Parathyroid adenoma (tissue), 2 donors: Measurements from ENCODE around the gene TARS1.

Experiments
- H2AFZ ChIP-seq: fragments of 300-600 bp; sonication (generic); one replicate; pipeline ENCODE4 v1.7.0; 2017; ENCODE audit warnings: antibody characterized with exemption, mild to moderate bottlenecking
- H3K27ac ChIP-seq: fragments of 300-600 bp; sonication (generic); one replicate; pipeline ENCODE4 v1.7.0; 2017
- H3K27me3 ChIP-seq: fragments of 300-600 bp; sonication (generic); one replicate; pipeline ENCODE4 v1.7.0; 2017; ENCODE audit warnings: low read length; ENCODE audit not compliant: control insufficient read depth, insufficient read depth
- H3K36me3 ChIP-seq: fragments of 300-600 bp; sonication (generic); one replicate; pipeline ENCODE4 v1.7.0; 2017; ENCODE audit warnings: low read length; ENCODE audit not compliant: control insufficient read depth, insufficient read depth
- H3K4me1 ChIP-seq: fragments of 300-600 bp; sonication (generic); one replicate; pipeline ENCODE4 v1.7.0; 2017; ENCODE audit warnings: control low read depth
- H3K4me2 ChIP-seq: fragments of 300-600 bp; sonication (generic); one replicate; pipeline ENCODE4 v1.7.0; 2017; ENCODE audit warnings: low read length
- H3K4me3 ChIP-seq: fragments of 300-600 bp; sonication (generic); one replicate; pipeline ENCODE4 v1.7.0; 2017; ENCODE audit warnings: low read depth, low read length
- H3K79me2 ChIP-seq: fragments of 300-600 bp; sonication (generic); one replicate; pipeline ENCODE4 v1.7.0; 2017; ENCODE audit warnings: control low read depth
- H3K9ac ChIP-seq: fragments of 300-600 bp; sonication (generic); one replicate; pipeline ENCODE4 v1.7.0; 2017; ENCODE audit warnings: mild to moderate bottlenecking
- H3K9me3 ChIP-seq: fragments of 300-600 bp; sonication (generic); one replicate; pipeline ENCODE4 v1.7.0; 2017; ENCODE audit warnings: low read length; ENCODE audit not compliant: control insufficient read depth
- TF ChIP-seq, protein P1 (sequence below): fragments of 300-600 bp; sonication (generic); IDR thresholded peaks from one replicate; pipeline ENCODE4 v1.7.0; 2017; ENCODE audit warnings: antibody characterized with exemption, mild to moderate bottlenecking
- donor health status: primary hyperparathyroidism.

Gene TARS1

DNA sequence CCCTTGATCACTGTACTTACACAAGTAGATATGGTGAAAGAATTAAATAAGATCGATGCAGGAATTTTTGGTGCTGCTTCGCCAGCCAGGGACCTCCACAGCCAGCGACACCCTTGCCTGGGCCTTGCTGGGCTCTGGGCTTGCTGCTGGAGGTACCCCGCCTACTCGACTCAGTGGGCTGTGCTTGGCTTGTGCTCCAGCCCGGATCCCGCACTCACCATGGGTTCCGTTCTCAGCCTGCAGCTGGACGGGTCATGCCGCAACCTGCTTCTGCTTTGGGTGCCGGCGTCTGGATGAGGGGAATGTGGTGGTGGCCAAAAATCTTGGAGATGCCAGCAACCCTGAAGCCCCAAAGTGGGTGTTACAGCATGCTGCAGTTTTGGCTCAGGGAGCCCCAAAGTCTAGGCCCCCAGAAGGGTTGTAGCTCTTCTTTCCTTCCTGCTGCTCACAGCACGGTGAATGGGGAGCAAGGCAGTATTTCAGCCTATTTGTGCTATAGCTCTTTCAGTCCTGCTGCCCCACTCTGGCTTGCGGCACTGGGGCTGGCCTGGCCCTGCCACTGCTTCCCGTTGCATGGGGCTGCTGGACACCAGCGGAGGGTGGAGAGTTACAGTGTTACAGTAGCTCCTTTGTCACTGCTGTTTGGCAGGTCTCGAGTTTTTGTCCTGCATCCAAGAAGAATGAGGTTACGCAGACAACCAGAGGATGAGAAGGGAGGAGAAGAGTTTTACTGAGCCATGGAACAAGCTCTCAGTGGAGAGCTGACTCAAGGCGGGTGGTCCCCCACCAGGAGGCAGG is 48.0 kb downstream of the TARS1 start:
- no peaks in the 10 kb centered on the region for H3K36me3 ChIP-seq
- H3K4me2 ChIP-seq, result no peak overlapping the region
- no peaks in the 10 kb centered on the region for H3K27me3 ChIP-seq
- H3K79me2 ChIP-seq, result no peaks in the 10 kb centered on the region
- H3K4me3 ChIP-seq, result no peak overlapping the region
- no peaks in the 10 kb centered on the region for H3K9me3 ChIP-seq
- H2AFZ ChIP-seq, result no peak overlapping the region
- no peak overlapping the region for H3K9ac ChIP-seq
- TF ChIP-seq, protein P1, sequence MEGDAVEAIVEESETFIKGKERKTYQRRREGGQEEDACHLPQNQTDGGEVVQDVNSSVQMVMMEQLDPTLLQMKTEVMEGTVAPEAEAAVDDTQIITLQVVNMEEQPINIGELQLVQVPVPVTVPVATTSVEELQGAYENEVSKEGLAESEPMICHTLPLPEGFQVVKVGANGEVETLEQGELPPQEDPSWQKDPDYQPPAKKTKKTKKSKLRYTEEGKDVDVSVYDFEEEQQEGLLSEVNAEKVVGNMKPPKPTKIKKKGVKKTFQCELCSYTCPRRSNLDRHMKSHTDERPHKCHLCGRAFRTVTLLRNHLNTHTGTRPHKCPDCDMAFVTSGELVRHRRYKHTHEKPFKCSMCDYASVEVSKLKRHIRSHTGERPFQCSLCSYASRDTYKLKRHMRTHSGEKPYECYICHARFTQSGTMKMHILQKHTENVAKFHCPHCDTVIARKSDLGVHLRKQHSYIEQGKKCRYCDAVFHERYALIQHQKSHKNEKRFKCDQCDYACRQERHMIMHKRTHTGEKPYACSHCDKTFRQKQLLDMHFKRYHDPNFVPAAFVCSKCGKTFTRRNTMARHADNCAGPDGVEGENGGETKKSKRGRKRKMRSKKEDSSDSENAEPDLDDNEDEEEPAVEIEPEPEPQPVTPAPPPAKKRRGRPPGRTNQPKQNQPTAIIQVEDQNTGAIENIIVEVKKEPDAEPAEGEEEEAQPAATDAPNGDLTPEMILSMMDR, result no peak
- H3K4me1 ChIP-seq, result no peaks in the 10 kb centered on the region
- no peak overlapping the region for H3K27ac ChIP-seq

DNA sequence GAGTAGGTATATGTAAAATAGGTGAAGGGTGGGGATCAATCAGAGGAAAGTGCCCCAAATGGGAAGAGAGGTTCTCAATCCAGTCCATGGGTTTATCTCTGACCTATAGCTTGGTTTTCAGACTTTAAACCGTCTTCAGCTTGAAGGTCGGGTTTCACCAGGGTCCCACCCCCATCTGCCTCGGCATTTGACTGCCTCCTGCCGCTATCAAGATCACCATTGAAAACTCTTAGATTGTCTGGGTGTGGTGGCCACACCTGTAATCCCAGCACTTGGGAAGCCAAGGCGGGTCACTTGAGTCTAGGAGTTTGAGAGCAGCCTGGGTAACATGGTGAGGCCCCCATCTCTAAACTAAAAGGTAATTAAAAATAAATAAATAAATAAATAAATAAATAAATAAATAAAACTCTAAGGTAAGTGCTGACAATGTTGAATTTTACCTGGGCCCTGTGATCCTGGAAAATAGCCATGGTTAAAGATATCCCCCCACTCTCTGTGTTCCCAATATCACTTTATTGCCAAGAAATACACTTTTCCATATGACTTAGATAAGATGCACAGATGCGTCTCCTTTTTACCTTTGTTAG is 48.8 kb downstream of the TARS1 start:
- no peaks in the 10 kb centered on the region for H3K36me3 ChIP-seq
- H3K4me1 ChIP-seq, result no peaks in the 10 kb centered on the region
- no peak overlapping the region for H2AFZ ChIP-seq
- TF ChIP-seq, protein P1, result no peak
- H3K27ac ChIP-seq, result no peak overlapping the region
- H3K9me3 ChIP-seq, result no peaks in the 10 kb centered on the region
- H3K4me2 ChIP-seq, result no peak overlapping the region
- H3K79me2 ChIP-seq, result no peaks in the 10 kb centered on the region
- H3K4me3 ChIP-seq, result no peak overlapping the region
- no peaks in the 10 kb centered on the region for H3K27me3 ChIP-seq
- H3K9ac ChIP-seq, result no peak overlapping the region

- no peaks in the 10 kb centered on the region for H3K36me3 ChIP-seq
- no peaks in the 10 kb centered on the region for H3K4me1 ChIP-seq
- H3K9me3 ChIP-seq, result no peaks in the 10 kb centered on the region
- TF ChIP-seq, protein P1, result no peak
- H3K27ac ChIP-seq, result no peak overlapping the region
- no peak overlapping the region for H2AFZ ChIP-seq
- H3K79me2 ChIP-seq, result no peaks in the 10 kb centered on the region
- no peak overlapping the region for H3K9ac ChIP-seq
- no peak overlapping the region for H3K4me3 ChIP-seq
- H3K27me3 ChIP-seq, result no peaks in the 10 kb centered on the region
- no peak overlapping the region for H3K4me2 ChIP-seq
Measured at GRCh38 chr5:33490071-33490665, 49.4 kb downstream of the TARS1 start.

DNA sequence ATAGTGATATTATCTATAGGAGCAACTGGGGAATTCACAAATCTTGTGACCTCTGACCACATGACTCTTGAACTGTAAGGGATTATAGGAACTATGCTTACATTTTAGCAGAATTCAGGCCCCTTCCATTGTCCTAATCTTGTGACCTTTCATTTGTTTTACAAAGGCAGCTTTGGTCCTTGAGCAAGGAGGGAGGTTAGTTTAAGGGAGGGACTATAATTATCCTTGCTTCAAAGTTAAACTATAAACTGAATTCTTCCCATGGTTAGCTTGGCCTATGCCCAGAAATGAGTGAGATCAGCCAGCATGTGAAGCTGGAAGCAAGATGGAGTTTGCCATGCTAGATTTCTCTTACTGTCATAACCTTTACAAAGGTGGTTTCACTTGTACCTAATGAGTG is 51.2 kb downstream of the TARS1 start:
- Histone ChIP-seq H3K27ac (no peak overlapping the region), H3K9ac (no peak overlapping the region), H3K4me1 (no peaks in the 10 kb centered on the region), H3K36me3 (no peaks in the 10 kb centered on the region), H3K4me2 (no peak overlapping the region), H2AFZ (no peak overlapping the region), H3K79me2 (no peaks in the 10 kb centered on the region), H3K4me3 (no peak overlapping the region), H3K9me3 (no peaks in the 10 kb centered on the region), H3K27me3 (no peaks in the 10 kb centered on the region)
- TF ChIP-seq, protein P1, result no peak
